GM21528 (cell line): Measurements from ENCODE around the gene NBDY.
"Not testable (repeated sequence)": the region's sequence is repeated elsewhere in the genome, so short reads cannot be mapped to it uniquely, and the experiment has no call there.

Experiments used
- ATAC-seq: cut with Tn5 transposase; IDR thresholded peaks from one replicate; pipeline ENCODE4 v1.9.1; 2021; ENCODE audit warnings: mild to moderate bottlenecking, moderate library complexity; ENCODE audit not compliant: unreplicated experiment, low FRiP score

Gene NBDY

GRCh38 chrX:56764153-56764974, 35.3 kb downstream of the NBDY start:
- ATAC-seq = peak; percentile 81

- no peak for ATAC-seq
Observed at GRCh38 chrX:56764975-56765791, 36.1 kb downstream of the NBDY start.

GRCh38 chrX:56765811-56766553, 36.9 kb downstream of the NBDY start:
- no peak for ATAC-seq

GRCh38 chrX:56766554-56767347, 37.7 kb downstream of the NBDY start:
- ATAC-seq = no peak

- not testable (repeated sequence) for ATAC-seq
Observed at GRCh38 chrX:56767348-56768119, 38.5 kb downstream of the NBDY start.

DNA sequence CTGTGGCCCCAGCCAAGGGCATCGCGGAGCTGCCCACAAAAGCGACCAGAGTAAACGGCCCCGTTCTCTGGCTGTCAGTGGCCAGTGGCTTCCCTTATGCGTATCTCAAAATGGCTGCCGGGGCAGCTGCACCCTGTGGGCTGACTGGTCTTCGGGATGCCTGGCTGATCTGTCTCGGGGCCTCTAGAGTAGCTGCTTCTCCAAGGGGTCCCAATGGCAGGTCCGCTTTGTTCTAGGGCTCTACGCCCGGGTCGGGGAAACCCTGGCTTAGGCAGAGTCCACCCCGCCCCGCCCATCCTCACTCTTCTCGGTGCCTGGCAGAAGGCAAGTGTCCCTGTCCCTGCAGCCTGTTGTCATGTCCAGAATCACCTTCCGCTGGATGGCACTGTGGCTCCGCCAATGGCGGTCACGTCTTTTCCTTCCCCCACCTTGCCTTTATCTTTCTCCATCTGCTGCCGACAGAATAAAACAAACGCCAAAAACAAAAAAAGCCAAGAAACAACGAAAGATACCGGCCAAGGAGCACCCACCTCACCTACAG, 39.1 kb downstream of the NBDY start:
- not testable (repeated sequence) for ATAC-seq

DNA sequence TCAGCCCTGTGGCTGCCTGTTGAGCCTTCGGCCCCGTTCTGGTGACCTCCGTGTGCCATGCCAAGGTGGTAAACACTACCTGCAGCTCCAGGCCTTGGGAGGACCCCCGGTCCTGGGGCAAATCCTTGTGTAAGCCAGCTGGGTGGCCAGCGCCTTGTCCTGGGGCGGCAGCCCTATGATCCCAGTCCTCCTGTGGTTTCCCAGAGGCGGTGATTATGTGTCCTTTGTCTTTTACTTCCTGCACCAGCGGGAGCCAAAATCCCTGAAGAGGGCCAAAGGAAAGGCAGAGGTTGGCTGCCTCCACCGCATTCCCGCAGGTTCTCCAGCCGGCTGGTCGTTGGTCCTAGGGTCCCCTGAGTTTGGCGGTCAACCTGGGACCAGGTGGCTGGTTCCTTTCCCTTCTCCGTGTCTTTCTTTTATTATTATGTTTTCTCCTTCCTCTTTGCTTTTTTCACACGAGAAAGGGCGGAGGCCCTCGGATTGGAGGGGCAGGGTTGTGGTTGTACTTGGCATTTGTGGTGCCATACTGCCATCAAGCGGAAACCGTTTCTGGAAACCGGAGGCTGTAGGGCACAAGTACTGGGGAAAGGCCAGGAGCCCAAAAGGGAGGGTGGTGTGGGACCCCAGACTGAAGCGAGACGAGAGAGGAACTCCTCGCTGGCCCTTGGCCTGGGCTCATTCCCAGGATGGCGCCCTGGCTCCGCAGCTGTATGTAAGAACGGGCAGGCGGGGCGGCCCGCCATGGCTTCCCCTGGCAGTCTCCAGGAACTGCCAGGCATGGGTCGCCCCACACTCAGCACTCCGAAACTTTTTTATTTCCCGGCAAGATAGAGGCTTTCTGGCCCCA, 43.9 kb downstream of the NBDY start:
- ATAC-seq = not testable (repeated sequence)

DNA sequence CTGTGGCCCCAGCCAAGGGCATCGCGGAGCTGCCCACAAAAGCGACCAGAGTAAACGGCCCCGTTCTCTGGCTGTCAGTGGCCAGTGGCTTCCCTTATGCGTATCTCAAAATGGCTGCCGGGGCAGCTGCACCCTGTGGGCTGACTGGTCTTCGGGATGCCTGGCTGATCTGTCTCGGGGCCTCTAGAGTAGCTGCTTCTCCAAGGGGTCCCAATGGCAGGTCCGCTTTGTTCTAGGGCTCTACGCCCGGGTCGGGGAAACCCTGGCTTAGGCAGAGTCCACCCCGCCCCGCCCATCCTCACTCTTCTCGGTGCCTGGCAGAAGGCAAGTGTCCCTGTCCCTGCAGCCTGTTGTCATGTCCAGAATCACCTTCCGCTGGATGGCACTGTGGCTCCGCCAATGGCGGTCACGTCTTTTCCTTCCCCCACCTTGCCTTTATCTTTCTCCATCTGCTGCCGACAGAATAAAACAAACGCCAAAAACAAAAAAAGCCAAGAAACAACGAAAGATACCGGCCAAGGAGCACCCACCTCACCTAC, 44.5 kb downstream of the NBDY start:
- ATAC-seq = not testable (repeated sequence)

- ATAC-seq = not testable (repeated sequence)
Observed at GRCh38 chrX:56778099-56778923, 49.3 kb downstream of the NBDY start.

DNA sequence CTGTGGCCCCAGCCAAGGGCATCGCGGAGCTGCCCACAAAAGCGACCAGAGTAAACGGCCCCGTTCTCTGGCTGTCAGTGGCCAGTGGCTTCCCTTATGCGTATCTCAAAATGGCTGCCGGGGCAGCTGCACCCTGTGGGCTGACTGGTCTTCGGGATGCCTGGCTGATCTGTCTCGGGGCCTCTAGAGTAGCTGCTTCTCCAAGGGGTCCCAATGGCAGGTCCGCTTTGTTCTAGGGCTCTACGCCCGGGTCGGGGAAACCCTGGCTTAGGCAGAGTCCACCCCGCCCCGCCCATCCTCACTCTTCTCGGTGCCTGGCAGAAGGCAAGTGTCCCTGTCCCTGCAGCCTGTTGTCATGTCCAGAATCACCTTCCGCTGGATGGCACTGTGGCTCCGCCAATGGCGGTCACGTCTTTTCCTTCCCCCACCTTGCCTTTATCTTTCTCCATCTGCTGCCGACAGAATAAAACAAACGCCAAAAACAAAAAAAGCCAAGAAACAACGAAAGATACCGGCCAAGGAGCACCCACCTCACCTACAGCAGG, 50.0 kb downstream of the NBDY start:
- not testable (repeated sequence) for ATAC-seq

- ATAC-seq = not testable (repeated sequence)
Observed at GRCh38 chrX:56780681-56781649, 51.9 kb downstream of the NBDY start.

DNA sequence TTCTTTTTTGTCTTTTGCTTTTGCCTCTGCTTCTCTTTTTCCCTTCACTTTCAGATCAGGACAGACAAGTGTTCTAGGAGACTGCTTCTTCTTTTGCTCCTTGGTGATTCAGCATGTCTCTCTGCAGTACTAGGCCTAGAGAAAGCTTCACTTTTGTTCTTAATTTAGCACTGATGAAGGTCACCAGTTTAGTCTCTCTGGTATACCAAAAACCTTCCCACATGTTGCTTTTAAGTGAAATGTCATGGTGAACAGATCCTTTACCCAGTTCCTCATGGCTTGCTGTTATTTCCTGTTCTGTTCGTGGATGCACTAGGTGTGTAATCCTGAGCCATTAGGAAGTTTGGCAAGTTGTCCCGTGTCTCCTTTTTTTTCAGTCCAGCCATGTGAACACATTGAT, 53.3 kb downstream of the NBDY start:
- no peak for ATAC-seq

DNA sequence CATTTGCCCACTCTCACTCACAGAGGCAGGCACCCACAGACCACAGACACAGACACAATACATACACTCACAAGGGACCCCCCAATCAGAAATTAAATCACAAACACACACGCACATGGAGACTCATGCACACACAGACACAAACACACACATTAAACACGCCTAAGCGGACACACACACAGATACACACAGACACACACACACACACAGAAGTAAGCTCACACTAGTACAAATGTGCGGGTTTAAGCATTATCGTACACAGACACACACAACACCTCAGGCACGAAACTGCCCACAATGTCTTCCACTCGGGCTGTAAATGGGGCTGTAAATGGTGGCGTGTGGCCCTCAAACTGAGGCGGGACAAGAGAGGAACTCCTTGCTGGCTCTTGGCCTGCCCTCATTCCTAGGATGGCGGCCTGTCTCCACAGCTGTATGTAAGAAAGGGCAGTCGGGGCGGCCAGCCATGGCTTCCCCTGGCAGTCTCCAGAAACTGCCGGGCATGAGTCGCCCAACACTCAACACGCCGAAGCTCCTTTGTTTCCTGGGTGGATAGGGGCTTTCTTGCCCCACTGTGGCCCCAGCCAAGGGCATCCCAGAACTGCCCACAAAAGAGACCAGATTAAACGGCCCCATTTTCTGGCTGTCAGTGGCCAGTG, 53.9 kb downstream of the NBDY start:
- no peak for ATAC-seq

- ATAC-seq = no peak
Observed at GRCh38 chrX:56783450-56783831, 54.4 kb downstream of the NBDY start.

DNA sequence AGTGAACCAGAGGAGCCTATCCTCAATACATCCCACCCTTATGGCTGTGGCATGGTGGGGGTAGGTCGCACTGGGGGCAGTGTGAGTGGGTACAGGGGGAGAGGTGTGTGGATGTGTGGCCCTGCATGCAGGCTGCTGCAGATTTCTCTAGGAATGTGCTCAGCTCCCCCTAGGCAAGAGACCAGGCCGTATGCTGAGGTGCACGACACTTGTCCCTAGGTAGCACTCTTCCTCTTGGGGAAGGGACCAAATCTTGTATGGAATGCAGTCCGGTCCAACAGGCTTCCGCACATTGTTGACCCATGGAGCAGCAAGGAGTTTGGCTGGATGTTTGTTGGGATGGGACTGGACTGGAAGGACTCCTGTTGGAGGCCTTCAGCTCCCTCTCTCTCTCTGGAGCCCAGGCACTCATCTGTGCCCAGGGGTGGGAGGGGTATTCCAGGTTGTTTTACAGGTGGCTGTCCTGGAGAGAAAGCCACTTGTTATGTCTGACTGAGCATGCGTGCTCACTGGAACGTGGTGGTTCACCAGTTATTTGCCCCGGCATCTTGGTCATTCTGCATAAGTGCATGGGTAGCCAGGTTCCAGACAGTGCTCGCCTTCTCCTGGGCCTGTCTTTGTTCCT, 55.1 kb downstream of the NBDY start:
- ATAC-seq = no peak
